Activated CD4-positive, alpha-beta T cell treated with anti-CD3 and anti-CD28 coated beads for 4 hours (primary cell): ENCODE measurements around the gene SLC39A2.
A peak's percentile ranks its signal among the peaks of the same experiment; 100 is the strongest.
"Not testable (repeated sequence)": the region's sequence is repeated elsewhere in the genome, so short reads cannot be mapped to it uniquely, and the experiment has no call there.

Source experiments
- DNase-seq, 2 donors: peaks; one replicate each; pipeline ENCODE4 v3.0.0-alpha.2; 2020

SLC39A2 gene

GRCh38 chr14:20997564-20997963 lies 1.5 kb upstream of the SLC39A2 start:
- DNase-seq = no peak

GRCh38 chr14:20998139-20998538 lies 954 bp upstream of the SLC39A2 start:
- no peak for DNase-seq

- no peak for DNase-seq
Observed at GRCh38 chr14:20999591-20999990, 498 bp downstream of the SLC39A2 start.

- DNase-seq = no peak
Observed at GRCh38 chr14:21001218-21001617, 2.1 kb downstream of the SLC39A2 start.

GRCh38 chr14:21003788-21004346 lies 4.8 kb downstream of the SLC39A2 start:
- DNase-seq = no peak

- DNase-seq = not testable (repeated sequence)
Observed at GRCh38 chr14:21009721-21010120, 10.6 kb downstream of the SLC39A2 start.

GRCh38 chr14:21011136-21011535 lies 12.0 kb downstream of the SLC39A2 start:
- no peak for DNase-seq

GRCh38 chr14:21014761-21015190 lies 15.7 kb downstream of the SLC39A2 start:
- peak; percentile 80 to 88 for DNase-seq

- no peak for DNase-seq
Observed at GRCh38 chr14:21015312-21015711, 16.2 kb downstream of the SLC39A2 start.

GRCh38 chr14:21016413-21017190 lies 17.5 kb downstream of the SLC39A2 start:
- no peak for DNase-seq

- DNase-seq = no peak
Observed at GRCh38 chr14:21017528-21018245, 18.6 kb downstream of the SLC39A2 start.

GRCh38 chr14:21018286-21018685 lies 19.2 kb downstream of the SLC39A2 start:
- no peak for DNase-seq

GRCh38 chr14:21018781-21019180 lies 19.7 kb downstream of the SLC39A2 start:
- DNase-seq = no peak

GRCh38 chr14:21019366-21019765 lies 20.3 kb downstream of the SLC39A2 start:
- DNase-seq = no peak

- no peak for DNase-seq
Observed at GRCh38 chr14:21020977-21021545, 22.0 kb downstream of the SLC39A2 start.

- no peak for DNase-seq
Observed at GRCh38 chr14:21022686-21023085, 23.6 kb downstream of the SLC39A2 start.

GRCh38 chr14:21023174-21023573 lies 24.1 kb downstream of the SLC39A2 start:
- DNase-seq = no peak

- peak in 1 of 2 donors; percentile 13 for DNase-seq
Observed at GRCh38 chr14:21023817-21024584, 24.9 kb downstream of the SLC39A2 start.

GRCh38 chr14:21024585-21025370 lies 25.7 kb downstream of the SLC39A2 start, which contains the start of gene NDRG2:
NDRG2 (minus strand) TSS chr14:21025061; CDS start chr14:21023315, 1,746 bp downstream.
- DNase-seq = peak; percentile 73 to 79

GRCh38 chr14:21025371-21026273 lies 26.5 kb downstream of the SLC39A2 start:
- peak in 1 of 2 donors; percentile 15 for DNase-seq
